ENCODE measurements around the gene EPB41L2. TPM values are rescaled to one million over a fixed set of nuclear protein-coding genes. Genes with fewer than 3 reads are reported as not detected.

EPB41L2 gene
- total RNA-seq, 1 experiment from 2014 or later: 106 TPM

GRCh38 chr6:130879826-130880225, 183.2 kb downstream of the EPB41L2 start:
- no peak overlapping the region for H3K4me3 Mint-ChIP-seq
- H3K27ac Mint-ChIP-seq: no peak overlapping the region

More at GRCh38 chr6:130879826-130880225, 183.2 kb downstream of the EPB41L2 start:
- POLR2A ChIA-PET: no interaction called here
- no peaks in the 10 kb centered on the region for H3K9me3 Mint-ChIP-seq
- no peaks in the 10 kb centered on the region for H3K36me3 Mint-ChIP-seq
- H3K4me1 Mint-ChIP-seq: no peaks in the 10 kb centered on the region
- ATAC-seq: no peak
- CTCF ChIA-PET: no interaction called here
- no peaks in the 10 kb centered on the region for H3K27me3 Mint-ChIP-seq (ENCODE audit: low read depth)
- no peak for DNase-seq (ENCODE audit: low spot score)
- TF ChIP-seq ESRRA (CRISPR knock-in tag; IDR thresholded peaks at IDR 0.05; ENCODE audit: borderline replicate concordance) (no peak), ZBTB21 (CRISPR knock-in tag; IDR thresholded peaks at IDR 0.05; ENCODE audit: borderline replicate concordance) (no peak), ZNF263 (CRISPR knock-in tag; IDR thresholded peaks at IDR 0.05; ENCODE audit: low read depth) (no peak), ERG (CRISPR knock-in tag; IDR thresholded peaks at IDR 0.05) (no peak), ZNF138 (CRISPR knock-in tag; conservative IDR thresholded peaks at IDR 0.05) (no peak), TEAD1 (CRISPR knock-in tag; IDR thresholded peaks at IDR 0.05) (no peak), NFATC4 (CRISPR knock-in tag; IDR thresholded peaks at IDR 0.05) (no peak), HMGXB4 (CRISPR knock-in tag; IDR thresholded peaks at IDR 0.05) (no peak), ATF6 (CRISPR knock-in tag; IDR thresholded peaks at IDR 0.05) (no peak), SOX15 (CRISPR knock-in tag; IDR thresholded peaks at IDR 0.05) (no peak), FOXJ3 (CRISPR knock-in tag; IDR thresholded peaks at IDR 0.05; ENCODE audit: borderline replicate concordance) (no peak), ELF4 (CRISPR knock-in tag; IDR thresholded peaks at IDR 0.05; ENCODE audit: low read depth) (no peak)
- TF ChIP-seq, protein P1, sequence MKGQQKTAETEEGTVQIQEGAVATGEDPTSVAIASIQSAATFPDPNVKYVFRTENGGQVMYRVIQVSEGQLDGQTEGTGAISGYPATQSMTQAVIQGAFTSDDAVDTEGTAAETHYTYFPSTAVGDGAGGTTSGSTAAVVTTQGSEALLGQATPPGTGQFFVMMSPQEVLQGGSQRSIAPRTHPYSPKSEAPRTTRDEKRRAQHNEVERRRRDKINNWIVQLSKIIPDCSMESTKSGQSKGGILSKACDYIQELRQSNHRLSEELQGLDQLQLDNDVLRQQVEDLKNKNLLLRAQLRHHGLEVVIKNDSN (CRISPR knock-in tag; IDR thresholded peaks at IDR 0.05): no peak
- TF ChIP-seq, protein P2, sequence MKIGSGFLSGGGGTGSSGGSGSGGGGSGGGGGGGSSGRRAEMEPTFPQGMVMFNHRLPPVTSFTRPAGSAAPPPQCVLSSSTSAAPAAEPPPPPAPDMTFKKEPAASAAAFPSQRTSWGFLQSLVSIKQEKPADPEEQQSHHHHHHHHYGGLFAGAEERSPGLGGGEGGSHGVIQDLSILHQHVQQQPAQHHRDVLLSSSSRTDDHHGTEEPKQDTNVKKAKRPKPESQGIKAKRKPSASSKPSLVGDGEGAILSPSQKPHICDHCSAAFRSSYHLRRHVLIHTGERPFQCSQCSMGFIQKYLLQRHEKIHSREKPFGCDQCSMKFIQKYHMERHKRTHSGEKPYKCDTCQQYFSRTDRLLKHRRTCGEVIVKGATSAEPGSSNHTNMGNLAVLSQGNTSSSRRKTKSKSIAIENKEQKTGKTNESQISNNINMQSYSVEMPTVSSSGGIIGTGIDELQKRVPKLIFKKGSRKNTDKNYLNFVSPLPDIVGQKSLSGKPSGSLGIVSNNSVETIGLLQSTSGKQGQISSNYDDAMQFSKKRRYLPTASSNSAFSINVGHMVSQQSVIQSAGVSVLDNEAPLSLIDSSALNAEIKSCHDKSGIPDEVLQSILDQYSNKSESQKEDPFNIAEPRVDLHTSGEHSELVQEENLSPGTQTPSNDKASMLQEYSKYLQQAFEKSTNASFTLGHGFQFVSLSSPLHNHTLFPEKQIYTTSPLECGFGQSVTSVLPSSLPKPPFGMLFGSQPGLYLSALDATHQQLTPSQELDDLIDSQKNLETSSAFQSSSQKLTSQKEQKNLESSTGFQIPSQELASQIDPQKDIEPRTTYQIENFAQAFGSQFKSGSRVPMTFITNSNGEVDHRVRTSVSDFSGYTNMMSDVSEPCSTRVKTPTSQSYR (CRISPR knock-in tag; IDR thresholded peaks at IDR 0.05): no peak
- TF ChIP-seq, protein P3, sequence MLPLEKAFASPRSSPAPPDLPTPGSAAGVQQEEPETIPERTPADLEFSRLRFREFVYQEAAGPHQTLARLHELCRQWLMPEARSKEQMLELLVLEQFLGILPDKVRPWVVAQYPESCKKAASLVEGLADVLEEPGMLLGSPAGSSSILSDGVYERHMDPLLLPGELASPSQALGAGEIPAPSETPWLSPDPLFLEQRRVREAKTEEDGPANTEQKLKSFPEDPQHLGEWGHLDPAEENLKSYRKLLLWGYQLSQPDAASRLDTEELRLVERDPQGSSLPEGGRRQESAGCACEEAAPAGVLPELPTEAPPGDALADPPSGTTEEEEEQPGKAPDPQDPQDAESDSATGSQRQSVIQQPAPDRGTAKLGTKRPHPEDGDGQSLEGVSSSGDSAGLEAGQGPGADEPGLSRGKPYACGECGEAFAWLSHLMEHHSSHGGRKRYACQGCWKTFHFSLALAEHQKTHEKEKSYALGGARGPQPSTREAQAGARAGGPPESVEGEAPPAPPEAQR (CRISPR knock-in tag; IDR thresholded peaks at IDR 0.05): no peak
- TF ChIP-seq, protein P4, sequence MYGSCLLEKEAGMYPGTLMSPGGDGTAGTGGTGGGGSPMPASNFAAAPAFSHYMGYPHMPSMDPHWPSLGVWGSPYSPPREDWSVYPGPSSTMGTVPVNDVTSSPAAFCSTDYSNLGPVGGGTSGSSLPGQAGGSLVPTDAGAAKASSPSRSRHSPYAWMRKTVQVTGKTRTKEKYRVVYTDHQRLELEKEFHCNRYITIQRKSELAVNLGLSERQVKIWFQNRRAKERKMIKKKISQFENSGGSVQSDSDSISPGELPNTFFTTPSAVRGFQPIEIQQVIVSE (CRISPR knock-in tag; IDR thresholded peaks at IDR 0.05; ENCODE audit: borderline replicate concordance): no peak
- TF ChIP-seq, protein P5, sequence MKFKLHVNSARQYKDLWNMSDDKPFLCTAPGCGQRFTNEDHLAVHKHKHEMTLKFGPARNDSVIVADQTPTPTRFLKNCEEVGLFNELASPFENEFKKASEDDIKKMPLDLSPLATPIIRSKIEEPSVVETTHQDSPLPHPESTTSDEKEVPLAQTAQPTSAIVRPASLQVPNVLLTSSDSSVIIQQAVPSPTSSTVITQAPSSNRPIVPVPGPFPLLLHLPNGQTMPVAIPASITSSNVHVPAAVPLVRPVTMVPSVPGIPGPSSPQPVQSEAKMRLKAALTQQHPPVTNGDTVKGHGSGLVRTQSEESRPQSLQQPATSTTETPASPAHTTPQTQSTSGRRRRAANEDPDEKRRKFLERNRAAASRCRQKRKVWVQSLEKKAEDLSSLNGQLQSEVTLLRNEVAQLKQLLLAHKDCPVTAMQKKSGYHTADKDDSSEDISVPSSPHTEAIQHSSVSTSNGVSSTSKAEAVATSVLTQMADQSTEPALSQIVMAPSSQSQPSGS (CRISPR knock-in tag; IDR thresholded peaks at IDR 0.05; ENCODE audit: borderline replicate concordance, low read depth): no peak
- TF ChIP-seq, protein P6, sequence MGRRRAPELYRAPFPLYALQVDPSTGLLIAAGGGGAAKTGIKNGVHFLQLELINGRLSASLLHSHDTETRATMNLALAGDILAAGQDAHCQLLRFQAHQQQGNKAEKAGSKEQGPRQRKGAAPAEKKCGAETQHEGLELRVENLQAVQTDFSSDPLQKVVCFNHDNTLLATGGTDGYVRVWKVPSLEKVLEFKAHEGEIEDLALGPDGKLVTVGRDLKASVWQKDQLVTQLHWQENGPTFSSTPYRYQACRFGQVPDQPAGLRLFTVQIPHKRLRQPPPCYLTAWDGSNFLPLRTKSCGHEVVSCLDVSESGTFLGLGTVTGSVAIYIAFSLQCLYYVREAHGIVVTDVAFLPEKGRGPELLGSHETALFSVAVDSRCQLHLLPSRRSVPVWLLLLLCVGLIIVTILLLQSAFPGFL (CRISPR knock-in tag; IDR thresholded peaks at IDR 0.05; ENCODE audit: borderline replicate concordance): no peak
